ENCODE measurements around the gene IGSF6.
"Not testable (repeated sequence)": the region's sequence is repeated elsewhere in the genome, so short reads cannot be mapped to it uniquely, and the experiment has no call there.

The IGSF6 gene

GRCh38 chr16:21629616-21630539 is 22.5 kb downstream of the IGSF6 start:
- not testable (repeated sequence) for DNase-seq (ENCODE audit: low read depth in 2 of 2)

- no peak for DNase-seq (ENCODE audit: low read depth in 2 of 2)
Measured at GRCh38 chr16:21628772-21629171, 23.6 kb downstream of the IGSF6 start.

- DNase-seq (ENCODE audit: low read depth in 2 of 2): no peak
Measured at GRCh38 chr16:21628121-21628726, 24.2 kb downstream of the IGSF6 start.

GRCh38 chr16:21626659-21627277 is 25.6 kb downstream of the IGSF6 start:
- no peak for DNase-seq (ENCODE audit: low read depth in 2 of 2)

- no peak for DNase-seq (ENCODE audit: low read depth in 2 of 2)
Measured at GRCh38 chr16:21625026-21625425, 27.4 kb downstream of the IGSF6 start.

GRCh38 chr16:21622545-21622944 is 29.9 kb downstream of the IGSF6 start:
- DNase-seq (ENCODE audit: low read depth in 2 of 2): no peak

- no peak for DNase-seq (ENCODE audit: low read depth in 2 of 2)
Measured at GRCh38 chr16:21620592-21620991, 31.8 kb downstream of the IGSF6 start.

- no peak for DNase-seq (ENCODE audit: low read depth in 2 of 2)
Measured at GRCh38 chr16:21619765-21620425, 32.5 kb downstream of the IGSF6 start.

- no peak for DNase-seq (ENCODE audit: low read depth in 2 of 2)
Measured at GRCh38 chr16:21618281-21618680, 34.1 kb downstream of the IGSF6 start.

- DNase-seq (ENCODE audit: low read depth in 2 of 2): no peak
Measured at GRCh38 chr16:21617607-21618006, 34.8 kb downstream of the IGSF6 start.

GRCh38 chr16:21614896-21615295 is 37.5 kb downstream of the IGSF6 start:
- DNase-seq (ENCODE audit: low read depth in 2 of 2): no peak

- DNase-seq (ENCODE audit: low read depth in 2 of 2): no peak
Measured at GRCh38 chr16:21613781-21614180, 38.6 kb downstream of the IGSF6 start.

- DNase-seq (ENCODE audit: low read depth in 2 of 2): no peak
Measured at GRCh38 chr16:21613361-21613760, 39.0 kb downstream of the IGSF6 start.

GRCh38 chr16:21611556-21612384 is 40.6 kb downstream of the IGSF6 start:
- DNase-seq (ENCODE audit: low read depth in 2 of 2): no peak

GRCh38 chr16:21611198-21611555 is 41.2 kb downstream of the IGSF6 start:
- no peak for DNase-seq (ENCODE audit: low read depth in 2 of 2)

GRCh38 chr16:21610766-21611165 is 41.6 kb downstream of the IGSF6 start:
- no peak for DNase-seq (ENCODE audit: low read depth in 2 of 2)

GRCh38 chr16:21610006-21610544 is 42.3 kb downstream of the IGSF6 start:
- no peak for DNase-seq (ENCODE audit: low read depth in 2 of 2)

GRCh38 chr16:21608639-21609328 is 43.6 kb downstream of the IGSF6 start:
- DNase-seq (ENCODE audit: low read depth in 2 of 2): no peak

- DNase-seq (ENCODE audit: low read depth in 2 of 2): not testable (repeated sequence)
Measured at GRCh38 chr16:21605848-21606247, 46.6 kb downstream of the IGSF6 start.

GRCh38 chr16:21603928-21604327 is 48.5 kb downstream of the IGSF6 start:
- DNase-seq (ENCODE audit: low read depth in 2 of 2): no peak

Measured in stimulated activated CD8-positive, alpha-beta memory T cell treated with anti-CD3 and anti-CD28 coated beads, Interleukin-15, amount 100 ng/mL, for 48 hours (primary cell).